AG08396 (cell line): ENCODE measurements around the gene PYDC1.
"Not testable (repeated sequence)": the region's sequence is repeated elsewhere in the genome, so short reads cannot be mapped to it uniquely, and the experiment has no call there.

ENCODE experiments used
- DNase-seq: peaks from one replicate; pipeline ENCODE4 v3.0.0; 2012; ENCODE audit warnings: low spot score, mixed read lengths

PYDC1 gene

DNA sequence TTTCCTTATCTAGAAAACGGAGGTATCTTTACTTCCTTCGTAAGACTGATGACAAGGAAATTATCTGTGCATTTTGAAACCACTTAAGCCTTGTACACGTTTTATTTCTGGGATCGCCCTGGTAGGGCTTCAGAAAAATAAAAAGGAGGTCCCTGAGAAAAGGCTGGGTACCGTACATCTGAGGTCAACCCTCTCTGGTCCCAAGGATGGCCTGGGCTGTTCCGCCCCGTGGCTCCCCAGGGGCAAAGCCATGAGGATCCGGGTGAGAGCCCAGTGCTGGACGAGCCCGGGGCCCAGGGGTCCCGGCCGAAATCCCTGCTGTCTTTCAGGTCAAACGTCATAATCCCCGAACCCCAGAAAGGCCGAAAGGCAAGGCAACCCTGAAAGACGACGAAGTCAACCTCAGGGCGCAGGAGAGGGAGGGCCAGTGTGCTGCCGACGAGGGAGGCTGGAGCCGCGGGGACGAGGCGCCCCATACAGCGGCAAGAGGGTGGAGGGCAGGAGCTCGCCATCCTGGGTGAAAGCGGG lies 37.7 kb downstream of the PYDC1 start:
- DNase-seq = no peak

DNA sequence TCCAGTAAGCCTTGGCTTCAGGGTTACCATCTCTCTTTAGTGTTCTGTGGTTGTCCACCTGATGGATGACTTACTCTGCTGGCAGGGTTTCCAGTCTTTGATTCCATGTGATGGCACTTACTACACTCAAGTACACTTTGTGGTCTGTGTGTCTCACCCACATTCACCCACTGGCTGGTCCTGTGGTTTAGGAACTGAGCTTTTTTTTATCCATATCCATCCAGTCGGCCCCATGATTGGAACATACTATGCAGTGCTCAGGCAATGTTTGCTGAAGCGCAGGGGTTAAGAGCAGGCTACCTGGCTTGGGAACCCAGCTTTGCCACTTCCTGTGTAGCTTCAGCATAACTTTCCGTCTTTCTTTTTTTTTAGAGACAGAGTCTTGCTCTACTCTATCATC lies 39.8 kb downstream of the PYDC1 start:
- no peak for DNase-seq

DNA sequence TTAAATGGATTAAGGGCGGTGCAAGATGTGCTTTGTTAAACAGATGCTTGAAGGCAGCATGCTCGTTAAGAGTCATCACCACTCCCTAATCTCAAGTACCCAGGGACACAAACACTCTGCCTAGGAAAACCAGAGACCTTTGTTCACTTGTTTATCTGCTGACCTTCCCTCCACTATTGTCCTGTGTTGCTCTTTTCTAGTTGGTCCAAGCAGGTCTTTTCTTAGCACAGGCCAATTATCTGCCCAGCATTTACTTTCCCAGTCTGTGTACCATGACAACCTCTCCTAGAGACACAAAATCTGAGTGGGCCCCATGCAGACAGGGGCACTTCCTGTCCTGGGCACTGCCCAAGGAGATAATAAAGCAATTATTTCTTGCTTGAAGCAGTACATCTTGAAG lies 46.9 kb downstream of the PYDC1 start:
- DNase-seq = not testable (repeated sequence)

DNA sequence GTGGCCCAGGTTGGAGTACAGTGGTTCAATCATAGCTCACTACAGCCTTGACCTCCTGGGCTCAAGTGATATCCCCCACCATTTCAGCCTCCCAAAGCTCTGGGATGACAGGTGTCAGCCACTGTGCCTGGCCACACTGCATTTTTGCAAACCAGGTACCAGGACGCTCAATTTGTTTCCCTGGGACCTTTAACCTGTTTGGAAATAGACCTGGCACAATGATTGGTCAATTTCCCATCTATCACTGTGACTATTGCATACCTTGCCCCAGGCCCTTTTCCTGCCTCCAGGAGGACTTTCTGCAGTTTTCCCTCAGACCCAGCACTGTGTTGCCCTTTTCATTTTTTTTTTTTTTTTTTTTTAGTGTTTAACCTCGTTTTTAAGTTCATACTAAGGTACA lies 48.1 kb downstream of the PYDC1 start:
- DNase-seq = no peak

DNA sequence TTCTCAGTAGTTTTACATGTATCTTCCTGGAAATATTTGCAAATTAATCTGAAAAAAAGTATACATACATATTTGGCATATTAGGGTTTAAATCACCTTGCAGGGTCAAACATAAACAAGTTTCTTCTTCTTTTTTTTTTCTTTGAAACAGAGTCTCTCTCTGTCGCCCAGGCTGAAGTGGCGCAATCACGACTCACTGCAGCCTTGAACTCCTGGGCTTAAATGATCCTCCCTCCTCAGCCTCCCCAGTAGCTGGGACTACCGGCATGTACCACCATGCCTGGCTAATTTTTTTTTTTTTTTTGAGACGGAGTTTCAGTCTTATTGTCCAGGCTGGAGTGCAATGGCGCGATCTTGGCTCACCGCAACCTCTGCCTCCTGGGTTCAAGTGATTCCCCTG lies 49.6 kb downstream of the PYDC1 start:
- no peak for DNase-seq
